GM21381 (cell line): Measurements from ENCODE around the gene ALKBH5.

ENCODE experiments used
- ATAC-seq: cut with Tn5 transposase; IDR thresholded peaks from one replicate; pipeline ENCODE4 v1.9.1; 2021; ENCODE audit warnings: mild to moderate bottlenecking, moderate library complexity; ENCODE audit not compliant: unreplicated experiment

Gene ALKBH5

GRCh38 chr17:18257268-18257981, 73.8 kb downstream of the ALKBH5 start:
- no peak for ATAC-seq

GRCh38 chr17:18257982-18258355, 74.3 kb downstream of the ALKBH5 start:
- ATAC-seq = peak; percentile 24

DNA sequence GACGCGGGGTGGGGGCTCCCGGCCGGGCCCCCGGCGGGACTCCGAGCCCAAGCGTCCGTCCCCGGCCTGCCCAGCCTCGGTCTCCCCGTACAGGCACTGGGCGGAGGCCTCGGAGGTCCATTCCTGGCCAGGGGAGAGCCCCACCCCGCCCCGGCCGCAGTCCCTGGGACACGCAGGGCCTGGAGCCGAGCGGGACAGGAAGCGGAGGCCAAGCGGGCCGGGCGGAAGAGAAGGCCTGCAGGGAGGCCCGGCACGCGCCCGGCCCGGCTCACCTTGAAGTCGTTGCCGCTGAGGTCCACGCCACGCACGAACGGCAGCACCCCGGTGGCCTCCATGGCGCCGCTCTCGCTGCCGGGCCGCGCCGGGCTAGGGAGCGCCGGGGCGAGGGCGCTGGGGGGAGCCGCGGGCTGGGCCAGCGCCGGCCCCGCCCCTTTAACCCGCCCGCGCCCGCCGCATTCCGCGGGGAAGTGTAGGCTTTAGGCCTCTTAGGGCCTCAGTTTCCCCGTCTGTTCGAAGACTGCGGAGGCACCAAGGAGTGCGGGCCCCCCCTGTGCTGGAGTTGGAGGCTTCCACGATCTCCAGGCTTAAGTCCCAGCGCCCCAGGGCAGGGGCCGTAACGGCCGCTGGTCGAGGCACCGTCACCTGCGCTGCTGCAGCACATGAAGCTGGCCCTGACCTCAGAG, 74.9 kb downstream of the ALKBH5 start, which contains the start of gene FLII:
Gene FLII (minus strand): TSS at position 383 of the 683 bp plus-strand sequence. CDS start 48 bp downstream, at position 335.
- ATAC-seq = peak; percentile 18
